Measurements from ENCODE around the gene SPTB. TPM values are rescaled to one million over a fixed set of nuclear protein-coding genes. Genes with fewer than 3 reads are reported as not detected.

Gene SPTB
- total RNA-seq, 1 experiment from 2014 or later, result 1.4 TPM

GRCh38 chr14:64826845-64827244 is 52.9 kb downstream of the SPTB start:
- H3K4me1 ChIP-seq, result peaks cover 8% of the 10 kb centered on the region
- H3K9me3 ChIP-seq (replicated peaks), result no peaks in the 10 kb centered on the region
- no peak overlapping the region for H3K27ac ChIP-seq
- no peaks in the 10 kb centered on the region for H3K36me3 ChIP-seq
- H3K4me3 ChIP-seq, result no peak overlapping the region
- no peak for DNase-seq
- H3K27me3 ChIP-seq, result peaks cover 13% of the 10 kb centered on the region

GRCh38 chr14:64826333-64826732 is 53.4 kb downstream of the SPTB start:
- no peaks in the 10 kb centered on the region for H3K36me3 ChIP-seq
- H3K4me1 ChIP-seq, result peaks cover 8% of the 10 kb centered on the region
- H3K9me3 ChIP-seq (replicated peaks), result no peaks in the 10 kb centered on the region
- no peak for DNase-seq
- peaks cover 13% of the 10 kb centered on the region for H3K27me3 ChIP-seq
- no peak overlapping the region for H3K4me3 ChIP-seq
- no peak overlapping the region for H3K27ac ChIP-seq

- Histone ChIP-seq H3K4me3 (no peak overlapping the region), H3K27ac (no peak overlapping the region)
- DNase-seq, result peak in 1 of 2 experiments; percentile 20
Observed at GRCh38 chr14:64825509-64825908, 54.2 kb downstream of the SPTB start.

GRCh38 chr14:64825006-64825405 is 54.7 kb downstream of the SPTB start:
- DNase-seq, result no peak
- Histone ChIP-seq H3K4me1 (peaks cover 8% of the 10 kb centered on the region), H3K27ac (no peak overlapping the region), H3K9me3 (replicated peaks) (no peaks in the 10 kb centered on the region), H3K36me3 (no peaks in the 10 kb centered on the region), H3K27me3 (peaks cover 13% of the 10 kb centered on the region), H3K4me3 (no peak overlapping the region)

More at GRCh38 chr14:64825509-64825908, 54.2 kb downstream of the SPTB start:
- H3K27me3 ChIP-seq, result peaks cover 13% of the 10 kb centered on the region
- H3K4me1 ChIP-seq, result peaks cover 8% of the 10 kb centered on the region
- no peaks in the 10 kb centered on the region for H3K9me3 ChIP-seq (replicated peaks)
- no peaks in the 10 kb centered on the region for H3K36me3 ChIP-seq

- H3K4me1 ChIP-seq, result peaks cover 8% of the 10 kb centered on the region
- no peak overlapping the region for H3K4me3 ChIP-seq
- no peaks in the 10 kb centered on the region for H3K36me3 ChIP-seq
- no peak for DNase-seq
- no peak overlapping the region for H3K27ac ChIP-seq
- H3K9me3 ChIP-seq (replicated peaks), result no peaks in the 10 kb centered on the region
- peaks cover 13% of the 10 kb centered on the region for H3K27me3 ChIP-seq
Observed at GRCh38 chr14:64824471-64824870, 55.2 kb downstream of the SPTB start.

- Histone ChIP-seq H3K27me3 (peaks cover 13% of the 10 kb centered on the region), H3K9me3 (replicated peaks) (no peaks in the 10 kb centered on the region), H3K36me3 (no peaks in the 10 kb centered on the region), H3K4me3 (no peak overlapping the region), H3K4me1 (peaks cover 5% of the 10 kb centered on the region), H3K27ac (no peak overlapping the region)
- peak; percentile 78 to 81 for DNase-seq
Observed at GRCh38 chr14:64823305-64823861, 56.3 kb downstream of the SPTB start.

- no peaks in the 10 kb centered on the region for H3K4me1 ChIP-seq
- H3K4me3 ChIP-seq, result no peak overlapping the region
- H3K36me3 ChIP-seq, result no peaks in the 10 kb centered on the region
- no peaks in the 10 kb centered on the region for H3K9me3 ChIP-seq (replicated peaks)
- no peak overlapping the region for H3K27ac ChIP-seq
- no peak for DNase-seq
- H3K27me3 ChIP-seq, result peaks cover 15% of the 10 kb centered on the region
Observed at GRCh38 chr14:64821651-64822050, 58.1 kb downstream of the SPTB start.

- DNase-seq, result no peak
- no peaks in the 10 kb centered on the region for H3K36me3 ChIP-seq
- H3K9me3 ChIP-seq (replicated peaks), result no peaks in the 10 kb centered on the region
- H3K4me3 ChIP-seq, result no peak overlapping the region
- no peaks in the 10 kb centered on the region for H3K4me1 ChIP-seq
- H3K27me3 ChIP-seq, result peaks cover 7% of the 10 kb centered on the region; the same call in 1 of the 2 replicates
- no peak overlapping the region for H3K27ac ChIP-seq
Observed at GRCh38 chr14:64818151-64818550, 61.6 kb downstream of the SPTB start.

- DNase-seq, result no peak
- H3K36me3 ChIP-seq, result no peaks in the 10 kb centered on the region
- H3K4me1 ChIP-seq, result no peaks in the 10 kb centered on the region
- H3K27me3 ChIP-seq, result peaks cover 3% of the 10 kb centered on the region; the same call in 1 of the 2 replicates
- H3K4me3 ChIP-seq, result no peak overlapping the region
- no peak overlapping the region for H3K27ac ChIP-seq
- no peaks in the 10 kb centered on the region for H3K9me3 ChIP-seq (replicated peaks)
Observed at GRCh38 chr14:64817631-64818030, 62.1 kb downstream of the SPTB start.

GRCh38 chr14:64816221-64816783 is 63.4 kb downstream of the SPTB start:
- no peaks in the 10 kb centered on the region for H3K9me3 ChIP-seq (replicated peaks)
- no peak overlapping the region for H3K4me3 ChIP-seq
- H3K27ac ChIP-seq, result no peak overlapping the region
- no peaks in the 10 kb centered on the region for H3K36me3 ChIP-seq
- peaks cover 3% of the 10 kb centered on the region; the same call in 1 of the 2 replicates for H3K27me3 ChIP-seq
- no peak for DNase-seq
- no peaks in the 10 kb centered on the region for H3K4me1 ChIP-seq

GRCh38 chr14:64815257-64815656 is 64.5 kb downstream of the SPTB start:
- Histone ChIP-seq H3K4me3 (no peak overlapping the region), H3K27ac (no peak overlapping the region), H3K4me1 (no peaks in the 10 kb centered on the region), H3K9me3 (replicated peaks) (no peaks in the 10 kb centered on the region), H3K27me3 (peaks cover 3% of the 10 kb centered on the region; the same call in 1 of the 2 replicates), H3K36me3 (no peaks in the 10 kb centered on the region)
- no peak for DNase-seq

- H3K27me3 ChIP-seq, result 0 out of 2 replicates have a peak, but pooled peaks cover under 1% of the 10 kb centered on the region
- no peak overlapping the region for H3K27ac ChIP-seq
- H3K36me3 ChIP-seq, result no peaks in the 10 kb centered on the region
- DNase-seq, result peak in 1 of 2 experiments; percentile 12
- no peaks in the 10 kb centered on the region for H3K9me3 ChIP-seq (replicated peaks)
- no peak overlapping the region for H3K4me3 ChIP-seq
- H3K4me1 ChIP-seq, result no peaks in the 10 kb centered on the region
Observed at GRCh38 chr14:64812412-64812811, 67.3 kb downstream of the SPTB start.

GRCh38 chr14:64811676-64812075 is 68.0 kb downstream of the SPTB start:
- DNase-seq, result no peak
- H3K4me1 ChIP-seq, result no peaks in the 10 kb centered on the region
- H3K9me3 ChIP-seq (replicated peaks), result no peaks in the 10 kb centered on the region
- no peaks in the 10 kb centered on the region for H3K36me3 ChIP-seq
- H3K27ac ChIP-seq, result no peak overlapping the region
- no peaks in the 10 kb centered on the region for H3K27me3 ChIP-seq
- H3K4me3 ChIP-seq, result no peak overlapping the region

- Histone ChIP-seq H3K4me1 (no peaks in the 10 kb centered on the region), H3K27ac (no peak overlapping the region)
Observed at GRCh38 chr14:64808449-64808848, 71.3 kb downstream of the SPTB start.

GRCh38 chr14:64807551-64807950 is 72.2 kb downstream of the SPTB start:
- H3K36me3 ChIP-seq, result no peaks in the 10 kb centered on the region
- H3K4me1 ChIP-seq, result no peaks in the 10 kb centered on the region
- no peaks in the 10 kb centered on the region for H3K27me3 ChIP-seq
- H3K27ac ChIP-seq, result no peak overlapping the region
- H3K4me3 ChIP-seq, result no peak overlapping the region
- no peaks in the 10 kb centered on the region for H3K9me3 ChIP-seq (replicated peaks)
- DNase-seq, result no peak

More at GRCh38 chr14:64808449-64808848, 71.3 kb downstream of the SPTB start:
- DNase-seq, result no peak
- H3K27me3 ChIP-seq, result no peaks in the 10 kb centered on the region
- no peaks in the 10 kb centered on the region for H3K36me3 ChIP-seq
- no peaks in the 10 kb centered on the region for H3K9me3 ChIP-seq (replicated peaks)
- H3K4me3 ChIP-seq, result no peak overlapping the region
